GM18526 (cell line): ENCODE results near the gene ITIH2.

ENCODE experiments used
- POLR2A ChIP-seq: IDR thresholded peaks from 3 replicates; pipeline ENCODE4 v1.6.1; 2011; ENCODE audit not compliant: insufficient read length; ENCODE audit errors: extremely low read depth

Gene ITIH2

GRCh38 chr10:7703140-7703539 is at the start of gene ITIH2:
TSS of gene ITIH2 (plus strand) at chr10:7703316. CDS start at chr10:7703435, 119 bp downstream.
- no peak for TF ChIP-seq POLR2A

GRCh38 chr10:7657552-7657951 is 45.6 kb upstream of the ITIH2 start:
- TF ChIP-seq POLR2A = no peak

GRCh38 chr10:7659560-7659959 is 43.6 kb upstream of the ITIH2 start:
- no peak for TF ChIP-seq POLR2A

GRCh38 chr10:7662522-7662921 is 40.6 kb upstream of the ITIH2 start:
- no peak for TF ChIP-seq POLR2A

- TF ChIP-seq POLR2A = no peak
Measured at GRCh38 chr10:7664707-7665106, 38.4 kb upstream of the ITIH2 start.

- no peak for TF ChIP-seq POLR2A
Measured at GRCh38 chr10:7665767-7666166, 37.3 kb upstream of the ITIH2 start.

GRCh38 chr10:7666253-7667023 is 36.7 kb upstream of the ITIH2 start, which contains the start of gene ITIH5:
TSS of gene ITIH5 (minus strand) at chr10:7666966. CDS start at chr10:7666892, 74 bp downstream.
- no peak for TF ChIP-seq POLR2A

- no peak for TF ChIP-seq POLR2A
Measured at GRCh38 chr10:7667262-7668141, 35.6 kb upstream of the ITIH2 start.

- TF ChIP-seq POLR2A = no peak
Measured at GRCh38 chr10:7670157-7670556, 33.0 kb upstream of the ITIH2 start.

- no peak for TF ChIP-seq POLR2A
Measured at GRCh38 chr10:7672341-7673134, 30.6 kb upstream of the ITIH2 start.

GRCh38 chr10:7679256-7679655 is 23.9 kb upstream of the ITIH2 start:
- no peak for TF ChIP-seq POLR2A

- TF ChIP-seq POLR2A = no peak
Measured at GRCh38 chr10:7686351-7687171, 16.6 kb upstream of the ITIH2 start.

GRCh38 chr10:7687228-7687907 is 15.7 kb upstream of the ITIH2 start:
- TF ChIP-seq POLR2A = no peak

GRCh38 chr10:7689591-7689990 is 13.5 kb upstream of the ITIH2 start:
- no peak for TF ChIP-seq POLR2A

GRCh38 chr10:7696545-7696944 is 6.6 kb upstream of the ITIH2 start:
- no peak for TF ChIP-seq POLR2A
